Measurements from ENCODE around the gene ATP9B. TPM values are rescaled to one million over a fixed set of nuclear protein-coding genes. Genes with fewer than 3 reads are reported as not detected.

Gene ATP9B
- total RNA-seq, 1 experiment from 2014 or later, result 20.9 TPM

- H3K4me2 ChIP-seq (ENCODE audit: insufficient read depth, insufficient read length, low read length), result no peak overlapping the region
- no peak overlapping the region for H3K4ac ChIP-seq (ENCODE audit: low read depth, low read length)
- no peaks in the 10 kb centered on the region for H3K79me2 ChIP-seq (ENCODE audit: insufficient read depth, low read length)
- no peaks in the 10 kb centered on the region for H3K23me2 ChIP-seq (ENCODE audit: insufficient read length, low read depth, low read length, poor library complexity, severe bottlenecking)
- peaks cover 2 to 12% (median 4%) of the 10 kb centered on the region in 3 experiments; a peak in 4 of 7 replicates for H3K36me3 Mint-ChIP-seq (ENCODE audit: insufficient read depth in 1 of 3, low read depth in 3 of 3)
- DNase-seq, result no peak
- H3K56ac ChIP-seq (ENCODE audit: insufficient read length, low read depth, low read length), result no peak overlapping the region
- H3K79me1 ChIP-seq (ENCODE audit: insufficient read depth, low read depth, low read length, poor library complexity, severe bottlenecking), result no peaks in the 10 kb centered on the region
- no peaks in the 10 kb centered on the region for H3K9me3 ChIP-seq (ENCODE audit: control insufficient read depth, low read depth, low read length)
- H3K27ac ChIP-seq (ENCODE audit: insufficient read length, low read depth, low read length), result no peak overlapping the region
- no peak overlapping the region for H2AK5ac ChIP-seq (ENCODE audit: insufficient read length, low read length)
- H3T11ph ChIP-seq (ENCODE audit: low read length), result no peak overlapping the region
- H4K5ac ChIP-seq (ENCODE audit: insufficient read length, low read depth, low read length), result no peak overlapping the region
- no peak overlapping the region for H3K9ac ChIP-seq (ENCODE audit: extremely low read depth, insufficient read length, low read length)
- no peaks in the 10 kb centered on the region for H3K27me3 Mint-ChIP-seq (ENCODE audit: low read depth)
- H3K27me3 ChIP-seq (ENCODE audit: insufficient read depth, low read length), result no peaks in the 10 kb centered on the region
- H3K9me3 Mint-ChIP-seq, result no peaks in the 10 kb centered on the region
- H3K14ac ChIP-seq (ENCODE audit: insufficient read depth, low read length), result no peak overlapping the region
- H2BK20ac ChIP-seq (ENCODE audit: low read depth, low read length, poor library complexity, severe bottlenecking), result no peak overlapping the region
- peaks cover 9 to 11% of the 10 kb centered on the region in 2 experiments; a peak in 3 of 4 replicates for H3K4me1 Mint-ChIP-seq
- H4K91ac ChIP-seq (ENCODE audit: insufficient read length, low read depth, low read length), result no peak overlapping the region
- no peak overlapping the region for H2AFZ ChIP-seq (ENCODE audit: low read length)
- no peak overlapping the region for H3K4me3 Mint-ChIP-seq
- no CpG with 5 or more reads among the region's 4 CpGs for WGBS (ENCODE audit: extremely low coverage, insufficient read length, low lambda C conversion rate)
- no peak overlapping the region for H2BK15ac ChIP-seq (ENCODE audit: low read depth, low read length)
- H4K8ac ChIP-seq (replicated peaks; ENCODE audit: insufficient read length, low read depth, low read length), result no peak overlapping the region
- H3K23ac ChIP-seq (ENCODE audit: insufficient read length, low read depth, low read length), result no peak overlapping the region
- H2BK5ac ChIP-seq (ENCODE audit: insufficient read length, low read length), result no peak overlapping the region
- TF ChIP-seq CTCF (conservative IDR thresholded peaks at IDR 0.05), result no peak
- H2BK12ac ChIP-seq (ENCODE audit: insufficient read length, low read depth, low read length), result no peak overlapping the region
- no peaks in the 10 kb centered on the region for H3K4me1 ChIP-seq (ENCODE audit: insufficient read depth, low read length)
- no peaks in the 10 kb centered on the region for H4K20me1 ChIP-seq (ENCODE audit: control insufficient read depth, insufficient read depth, insufficient read length)
- no peak overlapping the region for H3K18ac ChIP-seq (ENCODE audit: insufficient read length, low read depth, low read length)
- no peak overlapping the region for H2BK120ac ChIP-seq (ENCODE audit: low read depth, low read length, poor library complexity, severe bottlenecking)
- no peak overlapping the region for H3K27ac Mint-ChIP-seq
These were observed 189.3 kb downstream of the ATP9B start for GRCh38 chr18:79258447-79258846.
